Fibroblast of skin of abdomen (primary cell): Measurements from ENCODE around the gene CD81.
"Not testable (repeated sequence)": the region's sequence is repeated elsewhere in the genome, so short reads cannot be mapped to it uniquely, and the experiment has no call there.

Source experiments
- DNase-seq: peaks from one replicate; pipeline ENCODE4 v3.0.0-alpha.2; 2013

CD81 gene

DNA sequence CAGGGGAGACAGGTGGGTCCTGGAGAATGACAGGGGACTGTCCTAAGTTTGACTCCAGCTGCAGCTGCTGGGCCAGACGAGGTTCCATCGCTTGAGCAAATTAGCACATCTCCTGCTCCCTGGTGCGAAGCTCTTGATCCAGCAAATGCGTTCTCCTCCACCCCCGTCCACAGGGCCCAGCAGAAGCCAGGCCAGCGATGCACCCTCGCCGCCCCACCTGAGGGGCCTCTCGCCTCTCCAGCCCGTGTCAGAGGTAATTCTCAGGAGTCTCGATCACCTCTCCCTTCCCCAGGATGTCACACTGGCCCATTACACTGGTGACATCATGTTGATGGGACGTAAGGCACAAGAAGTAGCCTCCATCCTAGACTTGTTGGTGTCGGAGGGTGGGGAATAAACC is 19.5 kb upstream of the CD81 start:
- DNase-seq: not testable (repeated sequence)

GRCh38 chr11:2358754-2359442 is 18.2 kb upstream of the CD81 start:
- DNase-seq: no peak

DNA sequence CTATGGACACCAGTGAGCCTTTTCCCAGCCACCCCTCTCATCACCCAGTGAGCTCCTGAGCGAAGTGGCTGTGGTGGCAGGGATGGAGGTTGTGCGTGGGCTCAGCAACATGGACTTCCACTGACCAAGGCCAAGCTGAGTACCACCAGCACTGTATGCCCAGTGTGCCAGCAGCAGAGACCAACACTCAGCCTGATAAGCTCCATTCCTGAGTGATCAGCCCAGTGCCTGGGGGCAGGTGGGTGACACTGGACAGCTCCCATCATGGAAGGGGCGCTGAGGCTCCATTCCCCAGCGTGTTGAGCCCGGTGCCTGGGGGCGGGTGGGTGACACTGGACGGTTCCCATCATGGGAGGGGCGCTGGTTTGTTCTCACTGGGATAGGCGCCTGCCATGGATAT is 17.6 kb upstream of the CD81 start:
- DNase-seq: no peak

GRCh38 chr11:2360081-2360642 is 16.9 kb upstream of the CD81 start:
- no peak for DNase-seq

DNA sequence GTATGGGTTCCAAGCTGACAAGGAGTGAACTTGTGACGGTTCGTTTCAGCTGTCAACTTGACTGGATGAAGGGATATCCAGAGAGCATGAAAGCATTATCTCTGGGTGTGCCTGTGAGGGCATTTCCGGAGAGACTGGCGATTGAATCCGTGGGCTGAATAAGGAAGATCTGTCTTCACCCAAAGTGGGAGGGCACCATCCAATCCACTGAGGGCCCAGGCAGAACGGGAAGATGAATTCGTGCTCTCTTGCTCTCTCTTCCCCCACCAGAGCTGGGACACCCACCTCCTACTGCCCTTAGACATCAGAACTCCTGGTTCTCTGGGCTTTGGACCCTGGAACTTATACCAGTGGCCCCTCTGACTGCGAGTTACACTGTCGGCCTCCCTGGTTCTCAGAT is 15.5 kb upstream of the CD81 start:
- DNase-seq: no peak

GRCh38 chr11:2362414-2362813 is 14.7 kb upstream of the CD81 start:
- DNase-seq: no peak

- no peak for DNase-seq
Observed at GRCh38 chr11:2363130-2363529, 14.0 kb upstream of the CD81 start.

DNA sequence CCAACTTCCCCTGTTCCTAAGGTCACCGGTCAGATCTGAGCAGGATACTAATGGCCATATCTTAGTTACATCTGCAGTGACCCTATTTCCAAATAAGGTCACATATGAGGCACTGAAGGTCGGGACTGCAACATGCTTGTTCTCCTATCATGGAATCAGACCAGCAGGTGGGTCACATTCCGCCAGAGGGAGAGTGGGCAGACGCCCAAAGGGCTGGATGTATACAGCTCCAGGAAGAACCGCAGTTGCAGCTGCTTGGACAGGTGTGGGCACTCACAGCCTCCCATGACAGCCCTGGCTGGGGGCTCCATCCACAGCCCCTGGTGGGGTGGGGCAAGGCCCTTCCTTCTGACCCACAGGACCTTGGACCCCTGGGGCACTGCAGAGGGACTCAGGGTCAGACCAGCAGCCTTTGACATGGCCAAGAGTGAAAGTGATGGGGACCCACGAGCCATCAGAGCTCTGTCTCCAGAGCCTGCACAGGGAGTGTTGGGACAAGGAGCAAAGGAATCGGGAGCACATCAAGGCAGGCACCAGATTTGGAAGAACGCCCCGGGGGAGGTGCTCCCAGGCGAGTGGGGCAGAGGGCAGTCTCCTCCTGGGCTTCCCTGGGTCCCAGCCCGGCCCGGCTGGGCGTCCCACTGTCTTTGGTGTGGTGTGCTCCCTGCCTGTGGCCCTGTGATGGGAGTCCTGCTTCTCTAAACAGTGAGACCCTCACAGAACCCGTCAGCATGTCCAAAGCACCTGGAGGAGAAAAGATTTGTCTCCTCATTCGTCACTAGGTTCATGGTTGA is 13.3 kb upstream of the CD81 start:
- DNase-seq: no peak

DNA sequence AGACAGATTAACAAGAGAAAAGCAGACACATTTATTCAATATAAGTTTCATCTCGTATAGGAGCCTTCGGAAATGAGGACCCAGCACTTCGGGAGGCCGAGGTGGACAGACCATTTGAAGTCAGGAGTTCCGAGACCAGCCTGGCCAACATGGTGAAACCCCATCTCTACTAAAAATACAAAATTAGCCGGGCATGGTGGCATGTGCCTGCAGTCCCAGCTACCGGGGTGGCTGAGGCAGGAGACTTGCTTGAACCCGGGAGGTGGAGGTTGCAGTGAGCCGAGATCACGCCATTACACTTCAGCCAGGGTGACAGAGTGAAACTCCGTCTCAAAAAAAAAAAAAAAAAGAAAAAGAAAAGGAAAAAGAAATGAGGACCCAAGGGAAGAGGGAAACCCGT is 12.7 kb upstream of the CD81 start:
- DNase-seq: not testable (repeated sequence)

DNA sequence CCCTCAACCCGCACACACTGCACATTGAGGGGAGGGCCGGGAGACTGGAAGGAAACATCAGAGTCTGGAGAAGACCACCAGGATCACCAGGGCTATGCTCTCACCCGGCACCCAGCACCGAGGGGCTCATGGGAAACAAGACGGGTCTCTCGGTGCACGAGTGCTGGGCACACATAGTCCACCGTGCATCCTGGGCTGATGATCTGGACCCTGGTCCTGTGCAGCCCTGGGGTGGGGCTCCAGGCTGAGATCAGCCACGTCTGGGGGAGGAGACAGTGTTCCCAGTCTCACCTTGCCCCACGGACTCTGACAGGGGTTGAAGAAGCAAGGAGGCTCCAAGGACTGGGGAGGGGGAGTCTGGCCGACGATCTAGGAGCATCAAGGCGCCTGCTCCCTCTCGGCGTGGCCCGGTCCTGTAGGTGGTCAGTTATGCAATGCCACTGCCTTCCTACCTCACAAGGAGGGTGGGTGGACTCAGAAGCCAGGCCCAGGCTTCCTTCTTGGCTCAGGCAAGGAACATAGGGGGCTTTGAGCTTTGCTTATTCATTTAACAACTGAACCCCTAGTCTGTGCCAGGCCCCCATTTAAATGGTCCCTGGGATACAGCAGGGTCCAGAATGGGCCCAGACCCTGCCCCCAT is 11.4 kb upstream of the CD81 start:
- DNase-seq: no peak

GRCh38 chr11:2366276-2366675 is 10.8 kb upstream of the CD81 start:
- DNase-seq: no peak

GRCh38 chr11:2366733-2367132 is 10.4 kb upstream of the CD81 start:
- no peak for DNase-seq

DNA sequence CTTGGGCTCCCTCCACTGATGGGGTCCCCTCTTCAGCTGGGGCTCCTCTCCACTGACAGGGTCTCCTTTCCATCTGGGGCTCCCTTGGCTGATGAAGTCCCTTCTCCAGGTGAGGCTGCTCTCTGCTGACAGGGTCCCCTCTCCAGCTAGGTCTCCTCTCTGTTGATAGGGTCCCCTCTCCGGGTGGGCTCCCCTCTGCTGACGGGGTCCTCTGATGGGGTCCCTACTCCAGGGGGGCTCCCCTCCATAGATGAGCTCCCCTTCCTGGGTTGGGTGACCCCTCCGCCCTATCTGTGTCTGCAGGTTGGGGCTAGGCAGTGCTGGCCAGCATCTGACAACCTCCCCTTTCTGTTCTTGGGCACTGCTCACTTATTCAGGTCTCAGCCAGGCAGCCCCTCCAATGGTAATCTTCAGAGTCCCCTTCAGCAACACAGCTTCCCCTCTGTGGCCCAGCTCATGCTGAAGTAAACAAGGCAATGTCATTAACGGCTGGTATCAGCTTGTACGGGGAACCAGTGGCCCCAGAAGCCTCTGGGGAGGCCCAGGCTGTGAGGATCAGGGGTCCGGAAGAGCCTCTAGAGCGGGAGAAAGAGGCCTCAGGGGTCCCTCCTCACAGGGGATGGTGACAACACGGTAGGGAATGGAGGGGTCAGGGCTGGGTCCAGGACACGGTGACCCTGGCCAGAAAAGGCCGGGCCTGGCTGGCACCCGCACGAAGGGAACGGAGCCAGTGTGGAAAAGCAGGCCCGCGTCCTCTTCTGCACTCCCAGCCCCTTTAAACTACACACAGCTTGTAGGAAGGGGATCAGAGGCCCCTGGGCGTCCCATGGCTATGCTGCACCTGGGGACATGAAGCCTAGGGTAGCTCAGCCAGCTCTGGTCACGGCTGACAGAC is 9.6 kb upstream of the CD81 start:
- DNase-seq: no peak

DNA sequence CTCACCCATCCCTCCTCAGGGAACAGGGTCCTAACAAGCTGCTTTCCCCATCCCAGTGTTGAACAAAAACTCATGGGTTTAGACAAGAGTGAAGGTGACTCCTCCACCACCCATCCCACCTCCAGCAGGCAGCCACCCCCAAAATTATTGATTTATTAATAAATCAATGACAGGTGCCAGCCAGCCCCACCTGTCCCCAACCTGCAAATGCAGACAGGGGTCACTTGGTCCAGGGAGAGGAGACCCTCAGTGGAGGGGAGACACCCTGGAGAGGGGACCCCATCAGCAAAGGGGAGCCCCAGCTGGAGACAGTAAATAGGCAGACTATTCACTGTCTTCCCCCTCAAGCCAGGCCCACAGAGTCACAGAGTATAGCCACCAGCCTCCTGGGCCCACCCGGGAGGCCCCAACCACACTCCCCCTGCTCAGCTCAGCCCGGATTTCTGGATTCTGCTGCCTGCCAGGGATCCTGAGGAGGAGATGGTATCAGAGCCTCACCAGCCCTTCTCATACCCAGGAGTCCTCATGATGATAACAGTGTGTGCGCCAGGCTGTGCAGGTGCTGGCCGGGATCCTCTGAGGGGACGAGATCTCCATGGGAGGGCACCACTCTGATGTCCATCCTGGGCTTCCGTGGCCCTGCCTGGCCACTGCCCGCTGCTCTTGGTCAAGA is 8.8 kb upstream of the CD81 start:
- DNase-seq: no peak

DNA sequence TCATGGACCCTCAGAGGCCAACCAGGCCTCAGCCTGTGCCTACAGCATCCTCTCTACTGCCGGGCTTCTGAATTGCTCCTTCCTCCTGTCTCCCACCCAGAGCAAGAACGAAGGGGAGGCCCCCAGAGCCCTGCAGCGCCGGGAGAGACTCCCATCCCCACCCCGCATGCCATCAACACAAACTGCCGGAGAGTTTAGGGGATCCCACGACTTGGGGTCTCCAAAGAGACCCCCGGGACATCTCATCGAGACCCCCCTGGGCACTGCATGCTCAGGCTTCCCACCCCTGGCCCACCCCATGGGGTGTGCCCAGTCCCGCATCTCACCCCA is 8.3 kb upstream of the CD81 start:
- DNase-seq: no peak

- DNase-seq: no peak
Observed at GRCh38 chr11:2369320-2369719, 7.8 kb upstream of the CD81 start.

GRCh38 chr11:2369896-2370295 is 7.2 kb upstream of the CD81 start:
- DNase-seq: no peak

GRCh38 chr11:2374456-2375201 is 2.5 kb upstream of the CD81 start:
- no peak for DNase-seq

DNA sequence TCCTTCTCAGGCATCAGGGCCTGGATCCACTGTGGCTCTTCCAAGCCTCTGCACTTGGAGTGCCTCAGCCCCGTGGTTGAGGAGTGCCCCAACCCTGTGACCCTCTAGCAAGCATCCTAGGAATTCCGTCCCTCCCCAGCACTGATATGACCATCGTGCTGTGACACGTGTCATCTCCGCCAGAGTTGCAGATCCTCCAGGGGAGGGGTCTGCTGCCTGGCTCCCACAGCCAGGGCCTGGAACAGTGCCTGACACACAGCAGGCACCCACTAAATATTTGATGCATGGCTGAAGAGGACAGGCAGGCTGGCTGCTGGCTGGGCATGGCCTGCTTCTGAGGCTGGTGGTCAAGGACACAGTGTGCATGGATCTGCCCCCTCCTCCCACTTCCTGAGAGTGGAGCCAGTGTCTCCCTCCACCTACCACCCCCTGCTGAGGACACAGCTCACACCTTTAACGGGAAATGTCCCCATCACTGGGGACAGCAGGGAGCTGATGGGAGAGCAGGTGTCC is 1.7 kb upstream of the CD81 start:
- no peak for DNase-seq

GRCh38 chr11:2375964-2376551 is 1.1 kb upstream of the CD81 start:
- DNase-seq: no peak
